NOMO-1 (cell line): ENCODE data around the gene VWA3B.

Experiments
- DNase-seq, 2 experiments: peaks; one replicate each; lab custom pipeline; 2025; ENCODE audit not compliant: unreplicated experiment in 2 of 2; lab: John Stamatoyannopoulos, UW

VWA3B gene

DNA sequence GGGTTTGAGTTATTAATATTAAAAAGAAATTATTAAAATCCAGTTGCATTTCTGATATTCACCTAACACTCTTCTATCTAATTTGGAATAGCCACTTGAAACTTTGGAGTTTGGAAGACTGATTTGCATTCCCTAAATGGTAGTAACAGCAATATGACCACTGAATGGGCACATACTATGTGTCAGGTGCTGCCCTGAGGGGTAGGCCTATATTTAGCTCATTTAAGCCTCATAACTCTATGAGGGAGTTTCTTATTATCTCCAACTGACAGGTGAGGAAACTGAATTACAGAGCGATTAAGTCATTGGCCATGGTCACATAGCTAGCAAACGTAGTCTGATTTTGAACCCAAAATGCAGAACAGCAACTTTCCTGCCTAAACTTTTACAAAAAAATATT, 77.3 kb downstream of the VWA3B start:
- no peak for DNase-seq

GRCh38 chr2:98165516-98166071, 78.6 kb downstream of the VWA3B start:
- no peak for DNase-seq

DNA sequence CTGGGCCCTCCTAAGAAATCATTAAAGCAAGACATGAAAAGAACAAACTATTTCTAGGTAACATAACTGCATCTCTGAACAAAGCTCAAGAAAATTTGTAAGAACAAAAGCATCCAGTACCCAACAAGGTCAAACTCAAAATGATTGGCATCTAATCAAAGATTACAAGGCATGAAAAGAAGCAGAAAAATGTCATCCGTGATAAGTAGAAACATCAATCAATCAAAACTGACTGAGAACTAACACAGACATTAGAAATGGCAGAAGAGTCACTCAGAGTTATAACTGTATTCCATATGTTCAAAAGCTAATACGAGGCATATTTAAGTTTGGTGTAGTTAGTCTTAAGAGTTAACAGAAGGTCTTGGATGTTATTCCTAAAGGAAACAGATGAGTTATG, 80.9 kb downstream of the VWA3B start:
- DNase-seq: no peak

- no peak for DNase-seq
These were observed 83.1 kb downstream of the VWA3B start for GRCh38 chr2:98170076-98170475.

- no peak for DNase-seq
These were observed 85.3 kb downstream of the VWA3B start for GRCh38 chr2:98172150-98172765.

GRCh38 chr2:98172951-98173350, 86.0 kb downstream of the VWA3B start:
- DNase-seq: peak; percentile 77 to 81

DNA sequence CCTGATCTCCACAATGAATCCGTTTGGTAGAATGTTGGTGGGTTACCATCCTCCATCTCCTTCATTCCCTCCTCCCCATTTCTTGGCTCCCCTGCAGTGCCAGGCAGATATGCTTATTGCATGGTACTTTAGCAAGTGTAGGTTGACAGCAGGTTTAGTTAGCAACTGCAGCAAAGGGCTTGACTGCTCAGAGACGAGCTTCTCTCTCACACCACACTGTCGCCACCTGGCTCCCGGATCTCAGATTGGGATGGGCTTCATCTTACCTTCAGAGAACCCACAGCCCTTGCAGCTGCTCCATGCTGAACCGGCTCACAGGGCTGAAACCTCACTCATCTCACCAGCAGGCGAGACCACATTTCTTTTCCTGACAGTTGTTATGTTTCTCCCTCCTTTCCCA, 88.8 kb downstream of the VWA3B start:
- no peak for DNase-seq

DNA sequence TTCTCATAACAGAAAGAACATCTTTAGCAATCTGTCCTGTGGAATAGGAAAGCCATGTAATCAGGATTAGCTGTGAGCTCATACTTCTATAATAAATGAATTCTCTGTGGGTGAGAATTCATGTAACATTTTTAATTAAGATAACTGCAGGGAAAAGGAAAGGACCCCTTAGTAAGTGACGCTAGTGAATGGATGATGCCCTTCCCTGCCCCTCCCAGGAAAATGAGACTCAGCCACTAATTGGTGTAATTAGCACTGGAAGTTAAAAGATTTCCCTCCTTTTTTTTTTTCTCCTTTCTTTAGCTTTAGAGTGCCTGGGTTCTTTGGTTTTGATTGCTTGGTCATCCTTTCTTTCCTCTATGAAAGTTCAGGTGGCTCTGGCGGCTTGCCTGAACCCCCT, 90.3 kb downstream of the VWA3B start:
- no peak for DNase-seq

- DNase-seq: no peak
These were observed 91.0 kb downstream of the VWA3B start for GRCh38 chr2:98177986-98178385.

DNA sequence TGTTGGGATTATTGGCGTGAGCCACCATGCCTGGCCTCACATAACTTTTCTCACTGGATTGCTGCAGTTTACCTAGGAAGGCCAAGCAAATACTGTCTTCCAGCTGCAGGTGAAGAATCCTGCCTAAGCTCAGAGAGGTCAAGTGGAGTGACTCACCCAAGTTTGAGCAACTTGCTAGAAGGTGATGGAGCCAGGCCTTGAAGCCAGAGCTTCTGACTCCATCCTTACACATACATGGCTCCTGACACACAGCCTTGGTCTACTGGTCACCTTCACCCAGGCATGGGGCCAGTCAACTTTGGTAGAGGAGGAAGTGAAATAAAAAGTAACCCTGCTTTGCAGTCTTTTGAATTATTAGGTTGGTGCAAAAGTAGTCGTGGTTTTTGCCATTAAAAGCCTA, 93.5 kb downstream of the VWA3B start:
- DNase-seq: no peak

DNA sequence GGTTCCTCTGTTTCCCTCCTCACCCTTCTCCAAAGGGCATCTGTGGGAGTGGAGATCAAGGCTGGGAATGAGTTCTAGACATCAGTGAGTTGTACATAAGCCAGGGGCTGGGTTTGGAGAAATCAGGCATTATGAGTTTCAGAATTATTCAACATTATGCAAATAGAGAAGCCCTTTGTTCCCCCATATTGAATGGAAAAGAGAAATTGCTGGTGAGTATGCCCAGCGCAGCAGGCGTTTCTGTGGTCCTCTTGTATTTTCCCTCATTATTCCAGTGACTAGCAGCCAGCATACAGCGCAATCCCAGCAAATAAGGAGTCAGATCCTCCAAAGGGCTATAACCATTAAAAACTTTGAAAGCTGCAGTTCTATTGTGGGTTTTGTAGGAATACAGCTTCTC, 94.4 kb downstream of the VWA3B start:
- no peak for DNase-seq

DNA sequence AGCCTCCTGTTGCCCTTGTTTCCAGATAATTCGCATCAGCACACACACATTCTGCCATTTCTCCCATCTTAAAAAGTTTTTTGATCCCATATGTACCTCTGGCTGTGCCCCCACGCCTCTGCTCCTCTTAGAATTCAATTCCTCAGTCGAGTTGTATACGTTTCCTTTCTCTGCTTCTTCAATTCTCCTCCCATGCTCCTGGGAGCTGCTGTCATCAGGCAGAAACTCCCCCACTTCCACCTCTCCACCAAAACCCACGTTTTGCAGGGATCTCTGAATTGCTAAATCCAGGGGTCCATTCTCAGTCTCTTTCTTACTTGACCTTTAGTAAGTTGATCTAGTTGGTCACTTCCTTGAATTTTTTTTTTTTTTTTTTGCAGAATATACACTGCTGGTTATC, 98.8 kb downstream of the VWA3B start:
- no peak for DNase-seq

DNA sequence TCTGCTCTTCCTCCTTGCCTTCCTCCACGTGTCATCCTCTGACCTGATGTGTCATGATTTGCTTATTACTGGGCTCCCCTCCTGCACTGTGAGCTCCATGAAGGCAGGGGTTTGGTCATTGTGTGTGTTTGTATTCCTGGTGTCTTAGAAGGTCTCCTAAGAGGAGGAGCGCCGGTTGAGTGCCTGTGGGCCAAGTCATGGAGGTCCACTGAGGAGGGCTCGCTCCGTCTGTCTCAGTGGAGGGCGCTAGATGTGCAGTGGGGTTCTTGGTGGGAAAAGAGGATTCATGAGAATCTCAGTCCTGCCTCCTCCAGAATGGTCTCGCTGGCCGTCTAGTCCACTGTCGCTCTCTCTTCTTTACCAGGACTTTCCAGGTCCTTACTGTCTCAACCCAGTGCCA, 100.2 kb downstream of the VWA3B start:
- DNase-seq: no peak

- DNase-seq: peak in 1 of 2 experiments; percentile 18
These were observed 101.5 kb downstream of the VWA3B start for GRCh38 chr2:98188351-98189046.

DNA sequence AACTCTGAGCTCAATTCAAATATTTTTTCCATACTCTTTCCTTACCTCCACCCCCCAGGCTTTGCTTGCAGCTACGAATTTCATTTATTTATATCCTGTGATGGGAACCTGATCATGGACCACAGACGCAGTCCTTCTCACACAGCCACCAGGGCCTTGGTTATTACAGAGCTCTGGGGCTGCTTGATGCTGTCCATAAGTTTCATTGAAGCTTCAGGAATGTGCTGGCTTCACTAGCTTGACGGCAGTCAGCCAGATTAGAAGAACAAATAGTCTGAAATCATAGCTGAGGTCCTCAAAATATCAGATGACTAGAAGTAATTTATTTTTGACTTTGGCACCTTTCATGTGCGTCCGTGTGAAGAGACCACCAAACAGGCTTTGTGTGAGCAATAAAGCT, 104.9 kb downstream of the VWA3B start:
- no peak for DNase-seq

DNA sequence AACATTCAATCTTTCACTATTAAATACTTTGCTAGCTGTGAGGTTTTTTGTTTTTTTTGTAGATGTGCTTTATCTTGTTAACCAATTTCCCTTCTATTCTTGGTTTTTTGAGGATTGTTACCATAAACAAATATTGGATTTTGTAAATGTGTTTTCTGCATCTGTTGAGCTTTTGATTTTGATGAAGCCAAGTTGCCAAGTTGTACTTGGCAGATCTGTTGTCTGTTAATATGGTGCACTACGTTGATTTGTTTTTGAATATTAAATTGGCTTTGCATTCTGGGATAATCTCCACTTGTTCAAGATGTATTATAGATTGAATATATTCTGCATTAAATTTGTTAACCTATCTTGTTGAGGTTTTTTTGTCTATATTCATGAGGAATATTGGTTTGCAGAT, 114.6 kb downstream of the VWA3B start:
- no peak for DNase-seq

DNA sequence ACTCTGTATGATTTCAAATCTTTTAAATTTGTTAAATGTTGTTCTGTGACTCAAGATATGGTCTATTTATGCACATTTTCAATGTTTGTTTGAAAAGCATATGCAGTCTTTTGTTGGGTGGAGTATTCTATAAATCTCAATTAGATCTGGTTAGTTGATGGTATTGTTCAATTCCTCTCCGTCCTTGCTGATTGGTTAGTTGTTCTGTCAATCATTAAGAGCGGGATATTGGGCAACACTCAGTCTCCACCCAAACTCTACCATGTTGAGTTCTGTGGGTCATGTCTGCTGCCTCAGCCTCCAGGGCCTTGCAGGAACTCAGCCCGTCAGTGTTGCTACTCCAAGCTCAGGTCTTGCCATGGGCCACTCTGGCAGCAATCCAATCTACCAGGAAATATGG, 118.9 kb downstream of the VWA3B start:
- no peak for DNase-seq

- no peak for DNase-seq
These were observed 125.4 kb downstream of the VWA3B start for GRCh38 chr2:98212092-98213000.

GRCh38 chr2:98216616-98217015, 129.6 kb downstream of the VWA3B start:
- no peak for DNase-seq

GRCh38 chr2:98219152-98219551, 132.2 kb downstream of the VWA3B start:
- DNase-seq: no peak

GRCh38 chr2:98233941-98234340, 147.0 kb downstream of the VWA3B start:
- no peak for DNase-seq
